Kidney tubule cell (primary cell): ENCODE measurements around the gene AHCYL1.

Source experiments
- DNase-seq: peaks from one replicate; pipeline ENCODE4 v3.0.0-alpha.2; 2018; ENCODE audit warnings: low spot score

The AHCYL1 gene

GRCh38 chr1:110039641-110040040 lies 55.1 kb downstream of the AHCYL1 start:
- no peak for DNase-seq

DNA sequence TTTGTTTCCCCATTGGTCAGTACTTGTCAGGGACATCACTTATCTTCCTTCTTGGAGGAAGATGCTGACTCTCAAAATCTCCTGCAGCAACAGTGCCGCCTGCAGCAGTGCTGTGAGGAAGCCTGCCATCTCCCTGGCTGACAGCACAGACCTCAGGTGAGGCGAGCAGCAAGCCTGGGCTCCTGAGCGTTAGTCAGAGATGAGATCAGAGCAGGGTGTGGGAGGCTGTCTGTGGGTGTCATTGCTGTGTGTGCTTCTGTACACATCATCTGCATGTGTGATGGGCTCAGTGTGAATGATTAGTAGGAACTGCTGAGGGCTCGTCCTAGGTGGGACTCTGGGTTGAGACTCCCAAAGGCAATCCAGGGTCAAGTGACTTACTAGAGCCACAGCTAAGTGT lies 56.0 kb downstream of the AHCYL1 start:
- peak; percentile 66 for DNase-seq

DNA sequence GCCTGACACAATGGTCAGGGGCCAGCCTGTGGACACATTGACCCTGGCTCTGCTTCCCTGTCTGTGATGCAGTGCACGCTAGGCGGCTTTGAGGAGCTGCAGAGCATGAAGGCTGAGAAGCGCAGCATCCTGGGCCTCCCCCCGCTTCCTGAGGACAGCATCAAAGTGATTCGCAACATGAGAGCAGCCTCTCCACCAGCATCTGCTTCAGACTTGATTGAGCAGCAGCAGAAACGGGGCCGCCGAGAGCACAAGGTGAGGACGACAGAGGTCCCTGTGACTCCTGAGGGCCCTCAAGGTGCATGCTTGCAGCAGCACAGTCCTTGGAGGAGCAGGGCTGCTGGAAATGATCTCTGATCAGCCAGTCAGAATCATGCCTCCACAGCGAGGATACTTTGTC lies 58.5 kb downstream of the AHCYL1 start:
- DNase-seq = no peak

DNA sequence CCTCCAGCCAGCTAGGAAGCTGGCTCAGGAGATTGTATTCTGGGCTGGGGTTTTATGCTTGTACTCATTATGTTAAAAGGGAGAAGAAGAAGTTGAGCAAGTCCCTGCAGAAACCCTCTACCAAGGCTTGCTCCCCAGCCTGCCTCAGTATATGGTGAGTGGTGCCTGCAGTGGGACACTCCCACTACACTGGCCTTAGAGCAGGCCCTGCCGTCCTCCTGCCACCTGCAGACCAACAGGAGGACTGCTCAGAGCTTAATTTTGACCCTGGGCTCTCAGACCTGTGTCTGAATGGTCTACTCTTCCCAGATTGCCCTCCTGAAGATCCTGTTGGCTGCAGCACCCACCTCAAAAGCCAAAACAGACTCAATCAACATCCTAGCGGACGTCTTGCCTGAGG lies 62.9 kb downstream of the AHCYL1 start:
- no peak for DNase-seq

DNA sequence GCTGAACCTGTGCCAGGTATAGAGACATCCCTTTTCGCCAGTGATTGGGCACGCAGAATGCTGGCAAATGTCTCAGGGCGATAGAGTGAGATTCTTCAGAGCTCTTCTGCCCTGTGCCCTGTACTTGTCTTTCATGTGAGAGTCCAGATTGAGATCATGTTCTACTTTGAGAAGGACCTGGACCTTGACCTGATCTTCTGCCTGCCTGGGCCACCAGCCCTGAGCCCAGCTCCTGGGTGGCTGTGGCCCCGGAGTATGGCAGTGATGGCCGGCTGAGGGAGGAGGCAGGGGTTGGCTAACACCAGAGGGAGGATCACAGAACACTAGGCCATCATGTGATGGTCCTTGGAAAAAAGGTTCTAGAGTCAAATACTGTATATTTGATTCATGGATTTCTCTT lies 63.7 kb downstream of the AHCYL1 start:
- DNase-seq = no peak

DNA sequence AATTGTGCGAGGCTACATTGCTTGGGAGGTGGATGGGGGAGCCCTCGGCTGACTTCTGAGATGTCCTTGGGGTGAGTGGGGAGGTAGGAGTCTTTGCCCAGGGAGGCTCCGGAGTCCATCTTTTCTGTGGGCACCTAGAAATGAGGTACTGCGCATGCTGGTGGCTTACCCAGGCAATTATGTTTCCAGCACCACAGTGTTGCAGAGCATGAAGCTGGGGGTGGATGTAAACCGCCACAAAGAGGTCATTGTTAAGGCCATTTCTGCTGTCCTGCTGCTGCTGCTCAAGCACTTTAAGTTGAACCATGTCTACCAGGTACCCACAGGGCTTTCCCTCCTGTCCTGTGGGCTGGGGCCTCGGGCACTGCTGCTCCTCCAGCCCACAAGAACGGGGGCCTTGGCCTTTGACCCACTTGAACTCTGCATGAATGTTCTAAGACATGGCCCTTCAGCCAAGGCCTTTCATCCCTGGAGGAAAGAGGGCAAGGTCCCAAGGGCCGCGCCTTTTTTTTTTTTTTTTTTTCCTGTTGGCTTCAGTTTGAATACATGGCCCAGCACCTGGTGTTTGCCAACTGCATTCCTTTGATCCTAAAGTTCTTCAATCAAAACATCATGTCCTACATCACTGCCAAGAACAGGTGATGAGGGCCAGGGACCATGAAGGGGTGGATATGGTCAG lies 64.5 kb downstream of the AHCYL1 start:
- no peak for DNase-seq

DNA sequence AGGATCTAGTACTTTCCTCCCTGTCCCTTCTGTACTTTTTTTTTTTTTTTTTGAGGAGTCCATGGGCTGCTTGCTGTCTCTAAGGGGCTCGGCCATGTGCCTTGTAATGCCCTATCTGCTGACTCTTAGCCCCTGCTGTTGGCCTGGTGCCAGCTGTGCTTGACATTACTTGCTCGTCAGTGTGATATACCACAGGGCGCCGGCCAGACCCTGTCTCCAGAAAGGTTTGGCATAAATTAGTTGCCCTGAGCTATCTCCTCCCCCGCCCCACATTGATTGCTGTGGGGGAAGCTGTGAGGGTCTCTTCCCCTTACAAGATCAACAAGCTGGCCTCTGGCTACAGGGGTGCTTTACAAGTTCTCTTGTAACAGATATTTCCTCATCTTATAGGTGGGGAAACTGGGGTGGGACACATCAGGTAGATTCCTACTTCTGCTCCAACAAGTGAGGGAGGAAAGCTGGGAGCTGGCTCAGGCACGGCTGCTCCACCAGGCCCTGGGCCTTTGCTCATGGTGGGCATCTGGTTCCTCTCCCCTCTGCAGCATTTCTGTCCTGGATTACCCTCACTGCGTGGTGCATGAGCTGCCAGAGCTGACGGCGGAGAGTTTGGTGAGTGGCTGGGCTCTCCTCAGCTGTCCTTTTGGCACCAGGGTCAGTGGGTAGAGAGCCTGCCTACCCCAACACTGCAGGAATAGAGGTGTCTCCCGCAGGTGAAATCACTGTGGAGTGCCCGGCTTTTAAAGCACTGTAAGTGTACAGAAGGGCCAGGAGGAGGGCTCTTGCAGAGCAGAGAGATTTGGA lies 65.4 kb downstream of the AHCYL1 start:
- DNase-seq = no peak

DNA sequence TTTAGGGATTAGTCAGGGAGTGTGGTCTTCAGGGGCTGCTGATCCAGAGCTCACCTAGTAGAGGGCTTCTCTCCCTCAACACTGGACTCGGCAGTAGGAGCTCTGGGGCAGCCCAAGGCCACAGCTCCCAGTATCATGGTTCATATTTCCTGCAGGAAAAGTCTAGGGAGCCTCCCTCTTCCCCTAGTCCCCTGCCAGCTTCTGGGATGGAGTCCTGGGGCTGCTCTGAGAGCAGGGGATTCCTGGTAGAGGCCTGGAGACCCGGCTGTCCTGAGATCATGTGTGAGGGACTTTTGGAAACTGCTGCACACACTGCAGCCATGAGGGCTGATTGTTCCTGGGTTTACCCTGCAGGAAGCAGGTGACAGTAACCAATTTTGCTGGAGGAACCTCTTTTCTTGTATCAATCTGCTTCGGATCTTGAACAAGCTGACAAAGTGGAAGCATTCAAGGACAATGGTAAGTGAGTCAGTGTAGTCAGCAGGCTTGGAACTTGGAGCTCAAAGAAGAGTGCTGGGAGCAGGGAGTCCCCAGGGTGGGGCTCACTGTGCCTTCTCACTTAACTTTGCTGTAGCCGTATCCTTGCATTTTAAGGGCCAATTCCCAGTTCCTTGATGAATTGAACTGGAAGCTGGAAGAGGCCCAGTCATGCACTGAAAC lies 66.2 kb downstream of the AHCYL1 start:
- no peak for DNase-seq

DNA sequence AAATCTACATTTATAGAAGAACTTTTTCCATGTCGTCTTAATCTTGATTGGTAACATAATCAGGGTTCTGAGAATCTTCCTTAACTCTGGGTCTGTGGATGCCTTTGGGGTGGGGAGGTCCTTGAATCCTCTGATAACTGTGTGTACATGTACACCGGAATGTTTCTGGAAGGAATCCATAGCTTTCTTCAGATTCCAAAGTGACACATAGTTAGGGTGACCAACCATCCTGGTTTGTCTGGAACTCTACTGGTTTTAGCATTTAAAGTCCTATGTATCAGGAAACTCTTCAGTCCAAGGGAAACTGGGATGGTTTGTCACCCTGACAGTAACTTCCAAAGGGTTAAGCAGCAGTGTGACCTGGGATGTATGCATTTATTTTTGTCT lies 66.7 kb downstream of the AHCYL1 start:
- DNase-seq = no peak

GRCh38 chr1:110053552-110054428 lies 69.2 kb downstream of the AHCYL1 start:
- DNase-seq = peak; percentile 62

DNA sequence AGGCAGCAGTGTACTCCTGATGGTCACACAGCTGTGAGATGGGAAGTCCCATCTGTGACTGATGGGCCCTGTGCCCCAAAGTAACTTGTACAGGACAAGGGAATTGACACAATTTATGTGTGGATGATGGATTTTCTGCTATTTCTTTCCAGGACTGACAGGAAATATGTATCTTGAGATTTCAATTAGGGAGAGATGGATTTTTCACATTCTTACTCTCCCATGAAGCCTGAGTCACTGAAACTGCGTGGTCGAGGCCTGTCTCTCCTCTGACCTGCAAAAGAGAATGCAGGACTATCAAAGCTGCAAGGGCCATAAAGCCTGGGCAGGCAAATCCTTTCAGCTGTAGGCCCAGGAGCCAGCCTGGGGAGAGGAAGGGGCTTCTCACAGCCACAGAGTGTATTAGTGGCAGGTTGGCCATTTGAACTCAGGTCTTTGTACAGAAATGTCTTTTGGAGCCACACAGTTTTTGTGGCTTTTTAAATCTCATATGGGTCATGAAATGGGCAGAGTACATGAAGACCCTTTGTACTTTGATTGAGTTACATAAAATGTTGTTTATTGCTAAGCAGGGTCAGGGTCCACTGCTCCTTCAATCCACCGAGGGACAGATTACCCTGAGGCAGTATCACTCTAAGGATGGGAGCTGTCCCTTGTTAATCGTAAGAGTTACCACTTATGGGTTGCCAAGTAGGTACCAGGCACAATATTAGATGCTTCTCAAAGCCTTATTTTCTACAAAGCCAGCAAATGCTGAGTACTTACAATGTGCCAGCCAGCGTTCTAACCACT lies 71.1 kb downstream of the AHCYL1 start:
- DNase-seq = peak; percentile 51

DNA sequence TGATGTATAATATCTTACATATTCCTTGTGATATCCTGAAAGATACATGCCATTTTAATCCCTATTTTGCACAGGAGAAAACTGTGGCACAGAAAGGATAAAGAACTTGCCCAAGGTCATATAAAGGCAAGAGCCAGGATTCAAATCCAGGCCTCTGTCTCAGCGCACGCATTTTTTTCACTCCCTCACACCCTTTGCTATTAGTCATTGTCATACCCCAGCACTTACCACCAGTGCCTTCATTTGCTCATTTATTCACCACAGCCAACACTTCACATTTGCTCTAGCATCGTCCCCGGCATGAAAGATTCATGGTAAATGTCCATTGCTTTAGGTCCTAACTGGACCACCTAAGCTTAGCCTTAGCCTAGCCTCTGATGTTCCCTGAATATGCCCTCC lies 71.7 kb downstream of the AHCYL1 start:
- DNase-seq = no peak

GRCh38 chr1:110056776-110057175 lies 72.2 kb downstream of the AHCYL1 start:
- DNase-seq = peak; percentile 13

- DNase-seq = no peak
Measured at GRCh38 chr1:110057963-110058518, 73.5 kb downstream of the AHCYL1 start.

DNA sequence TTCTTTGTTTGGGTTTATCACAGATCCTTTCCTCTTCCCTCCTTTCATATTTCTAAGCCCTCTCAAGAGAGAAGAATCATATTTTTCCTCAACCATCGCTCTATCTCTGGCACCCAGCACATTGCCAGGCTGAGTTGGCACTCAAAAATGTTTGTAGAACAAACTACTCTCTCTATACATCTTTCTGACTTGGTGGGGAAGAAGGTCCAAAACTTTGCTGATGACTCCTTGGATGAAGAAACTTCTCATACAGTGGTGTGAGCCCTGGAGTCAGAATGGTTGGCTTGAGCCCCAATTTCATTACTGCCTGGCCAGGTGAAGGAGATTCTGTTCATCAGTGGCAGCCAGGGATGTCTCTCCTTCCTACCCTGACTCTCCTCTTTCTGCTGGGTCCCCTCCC lies 74.0 kb downstream of the AHCYL1 start:
- no peak for DNase-seq

GRCh38 chr1:110059133-110059863 lies 74.7 kb downstream of the AHCYL1 start:
- no peak for DNase-seq

DNA sequence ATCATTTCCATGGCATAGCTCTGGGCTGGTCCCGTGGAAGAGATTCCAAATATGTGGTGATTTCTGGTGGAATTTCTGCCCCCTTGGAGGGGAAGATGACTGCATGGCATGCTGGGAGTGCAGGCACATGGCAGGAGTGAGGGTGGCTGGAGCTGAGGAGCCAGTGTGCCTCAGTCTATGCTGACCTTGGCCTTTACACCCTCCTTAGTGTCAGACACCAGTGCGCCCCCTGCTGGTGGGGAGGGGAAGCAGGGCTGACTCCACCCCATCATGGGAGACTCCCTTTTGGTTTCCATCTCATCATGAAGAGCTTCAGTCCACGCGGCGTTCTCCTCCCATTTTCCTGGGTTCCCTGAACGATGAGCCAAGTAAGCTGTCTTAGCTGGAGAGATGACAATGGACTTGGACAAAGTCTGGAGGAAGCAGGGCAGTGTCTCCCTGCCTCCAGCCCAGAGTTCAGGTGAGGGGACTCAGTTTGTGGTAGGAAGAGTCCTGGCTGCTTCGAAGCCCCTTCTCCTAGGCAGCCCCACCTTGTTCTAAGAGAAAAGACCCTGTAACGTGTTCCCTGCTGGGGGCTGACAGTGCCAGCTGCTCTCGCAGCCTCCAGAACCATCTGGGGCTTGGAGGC lies 75.6 kb downstream of the AHCYL1 start:
- peak; percentile 53 for DNase-seq

- no peak for DNase-seq
Measured at GRCh38 chr1:110060662-110061060, 76.1 kb downstream of the AHCYL1 start.

DNA sequence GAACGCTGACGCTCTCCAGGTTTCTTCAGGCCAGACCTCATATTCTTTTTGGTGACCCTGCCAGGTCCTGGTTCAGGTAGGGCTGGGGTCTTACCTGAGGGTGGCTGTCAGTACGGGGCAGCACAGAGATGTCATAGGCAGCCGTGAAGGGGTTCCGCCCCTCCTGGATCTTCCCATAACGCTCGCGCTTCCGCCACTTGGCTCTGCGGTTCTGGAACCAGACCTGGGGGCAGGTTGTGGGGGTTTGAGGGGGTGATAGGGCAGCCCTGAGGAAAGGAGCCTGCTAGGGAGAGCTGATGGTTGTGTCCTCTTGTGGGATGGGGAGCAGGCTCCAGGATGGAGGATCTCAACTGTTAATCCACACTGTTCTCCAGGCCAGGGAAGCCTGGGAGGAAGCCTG lies 76.8 kb downstream of the AHCYL1 start:
- no peak for DNase-seq

DNA sequence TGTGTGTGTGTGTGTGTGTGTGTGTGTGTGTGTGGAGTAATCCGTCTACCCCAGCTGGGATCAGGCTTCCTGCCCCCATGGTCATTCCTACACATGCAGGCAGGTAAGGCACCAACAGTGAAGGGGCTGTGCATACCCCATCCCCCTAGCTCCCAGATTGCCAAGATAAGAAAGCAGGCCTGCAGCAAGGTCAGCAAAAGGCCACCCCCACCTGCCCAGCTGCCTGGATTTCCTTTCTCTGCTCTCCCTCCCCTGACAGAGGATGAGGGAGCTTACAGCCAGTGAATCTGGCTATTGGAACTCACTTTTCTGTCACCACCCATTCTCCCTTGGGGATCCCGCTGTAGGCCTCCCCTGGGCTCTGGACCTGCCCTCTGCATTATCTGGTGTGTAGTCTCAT lies 78.0 kb downstream of the AHCYL1 start:
- no peak for DNase-seq
